GM18502 (cell line): ENCODE data around the gene FMNL2.

ENCODE experiments used
- ATAC-seq: cut with Tn5 transposase; IDR thresholded peaks from one replicate; pipeline ENCODE4 v1.9.1; 2021; ENCODE audit warnings: mild to moderate bottlenecking; ENCODE audit not compliant: unreplicated experiment, poor library complexity

Gene FMNL2

DNA sequence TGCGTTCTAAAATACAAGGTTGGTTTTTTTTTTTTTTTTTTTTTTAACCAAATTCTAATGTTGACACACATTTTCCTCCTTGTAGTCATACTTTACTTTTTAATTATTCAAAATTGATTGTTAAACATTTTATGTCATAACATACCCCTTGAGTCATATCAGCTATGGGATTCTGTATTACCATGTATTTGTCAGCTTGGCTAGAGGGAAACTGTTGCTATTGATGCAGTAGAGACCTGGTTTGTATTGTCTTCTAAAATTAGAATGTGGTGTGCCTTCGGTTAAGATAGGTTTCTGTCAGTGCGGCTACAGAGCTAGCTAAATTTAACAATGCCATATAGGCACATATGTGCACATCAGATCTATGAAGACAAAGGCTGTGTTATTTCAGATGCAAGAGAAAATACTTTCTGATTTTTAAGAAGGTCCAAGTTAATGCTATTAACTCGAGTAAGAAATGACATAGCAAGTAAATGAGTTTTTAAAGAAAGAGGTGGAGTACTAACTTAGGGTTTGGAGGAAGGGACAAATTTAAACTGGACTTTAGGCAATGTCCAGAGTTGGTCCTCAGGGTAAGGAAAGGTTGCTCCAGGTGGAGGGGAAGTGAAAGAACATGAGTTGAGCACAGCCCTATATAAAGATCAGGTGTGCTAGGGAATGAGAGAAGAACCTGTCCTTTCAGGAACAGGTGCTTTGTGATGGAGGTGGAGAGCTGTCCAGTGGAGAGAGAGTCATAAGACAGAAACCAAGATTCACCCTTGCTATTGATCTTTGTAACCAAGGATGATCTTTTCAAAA, 230.0 kb downstream of the FMNL2 start:
- peak; percentile 88 for ATAC-seq

DNA sequence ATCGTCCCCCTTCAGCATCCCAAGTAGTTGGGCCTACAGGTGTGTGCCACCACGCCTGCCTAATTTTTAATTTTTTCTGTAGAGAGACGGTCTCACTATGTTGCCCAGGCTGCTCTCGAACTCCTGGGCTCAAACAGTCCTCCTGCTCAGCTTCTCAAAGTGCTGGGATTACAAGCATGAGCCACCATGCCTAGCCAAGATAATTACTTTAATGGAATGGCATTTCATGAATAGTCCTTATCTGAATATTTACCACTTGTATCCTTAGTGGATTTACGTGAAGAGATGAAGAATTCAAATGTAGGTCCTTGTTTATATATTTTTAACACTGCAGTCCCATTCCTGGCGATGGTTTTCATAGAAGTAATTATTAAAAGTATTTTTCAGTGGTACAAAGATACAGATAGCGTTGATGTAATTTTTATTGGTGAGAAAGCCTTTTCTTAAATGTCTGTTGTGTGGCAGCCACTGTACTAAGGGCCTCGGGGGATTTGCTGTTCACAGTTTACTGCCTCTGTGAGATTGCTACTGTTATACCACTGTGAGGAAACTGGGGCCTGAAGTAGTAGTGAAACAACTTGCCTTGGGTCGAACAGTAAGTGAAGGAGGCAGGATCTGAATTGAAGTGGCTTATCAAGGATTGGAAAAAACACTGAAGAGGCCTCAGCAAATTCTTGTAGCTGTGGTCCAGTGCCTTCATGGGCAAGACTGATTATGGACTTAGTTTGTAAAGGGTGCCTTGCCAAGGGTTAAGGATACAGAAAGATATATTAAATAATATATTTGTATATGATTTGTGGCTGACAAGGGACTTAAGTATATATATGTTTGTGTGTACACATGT, 231.1 kb downstream of the FMNL2 start:
- peak; percentile 78 for ATAC-seq

DNA sequence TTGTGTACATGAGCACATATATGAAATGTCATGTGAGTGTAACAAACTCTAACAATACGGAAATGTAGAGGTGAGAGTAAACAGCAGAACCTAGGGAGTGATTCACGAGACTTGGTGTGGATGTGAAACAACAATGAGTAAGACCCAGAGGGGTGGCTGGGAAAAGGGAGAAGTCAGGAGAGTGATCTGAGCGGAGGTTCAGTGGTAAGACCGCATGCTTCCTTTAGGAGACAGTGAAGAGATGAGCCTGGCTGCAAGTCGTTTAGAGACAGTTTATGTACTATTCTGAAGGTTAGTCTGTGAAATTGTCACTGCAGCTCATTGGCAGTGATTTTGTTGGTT, 231.7 kb downstream of the FMNL2 start:
- ATAC-seq, result peak; percentile 50

DNA sequence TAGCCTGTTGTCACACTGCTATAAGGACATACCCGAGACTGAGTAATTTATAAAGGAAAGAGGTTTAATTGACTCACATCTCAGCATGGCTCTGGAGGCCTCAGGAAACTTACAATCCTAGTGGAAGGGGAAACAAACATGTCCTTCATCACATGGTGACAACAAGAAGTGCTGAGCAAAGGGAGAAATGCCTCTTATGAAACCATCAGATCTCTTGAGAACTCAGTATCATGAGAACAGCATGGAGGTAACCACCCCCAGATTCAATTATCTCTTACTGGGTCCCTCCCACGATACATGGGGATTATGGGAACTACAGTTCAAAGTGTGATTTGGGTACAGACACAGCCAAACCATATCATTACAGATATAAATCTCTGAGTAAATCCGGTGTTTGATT, 233.6 kb downstream of the FMNL2 start:
- no peak for ATAC-seq

DNA sequence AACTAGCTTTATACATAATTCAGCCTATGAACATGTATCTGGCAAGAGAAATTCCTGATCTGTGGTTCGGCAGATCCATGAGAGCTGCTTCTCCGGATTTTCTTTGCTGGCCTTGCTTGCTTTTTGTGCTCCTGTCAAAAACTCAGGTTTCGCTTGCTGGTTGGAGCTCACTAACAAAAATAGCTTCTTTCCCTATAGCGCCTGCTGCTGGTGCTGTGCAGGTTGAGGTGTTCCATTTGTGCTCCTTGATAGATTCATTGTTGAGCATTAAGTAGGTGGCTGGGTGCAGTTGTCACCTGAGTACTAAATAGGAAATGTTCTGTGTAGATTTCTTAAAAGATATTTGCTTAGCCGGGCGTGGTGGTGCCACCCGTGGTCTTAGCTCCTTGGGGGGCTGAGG, 234.2 kb downstream of the FMNL2 start:
- no peak for ATAC-seq

DNA sequence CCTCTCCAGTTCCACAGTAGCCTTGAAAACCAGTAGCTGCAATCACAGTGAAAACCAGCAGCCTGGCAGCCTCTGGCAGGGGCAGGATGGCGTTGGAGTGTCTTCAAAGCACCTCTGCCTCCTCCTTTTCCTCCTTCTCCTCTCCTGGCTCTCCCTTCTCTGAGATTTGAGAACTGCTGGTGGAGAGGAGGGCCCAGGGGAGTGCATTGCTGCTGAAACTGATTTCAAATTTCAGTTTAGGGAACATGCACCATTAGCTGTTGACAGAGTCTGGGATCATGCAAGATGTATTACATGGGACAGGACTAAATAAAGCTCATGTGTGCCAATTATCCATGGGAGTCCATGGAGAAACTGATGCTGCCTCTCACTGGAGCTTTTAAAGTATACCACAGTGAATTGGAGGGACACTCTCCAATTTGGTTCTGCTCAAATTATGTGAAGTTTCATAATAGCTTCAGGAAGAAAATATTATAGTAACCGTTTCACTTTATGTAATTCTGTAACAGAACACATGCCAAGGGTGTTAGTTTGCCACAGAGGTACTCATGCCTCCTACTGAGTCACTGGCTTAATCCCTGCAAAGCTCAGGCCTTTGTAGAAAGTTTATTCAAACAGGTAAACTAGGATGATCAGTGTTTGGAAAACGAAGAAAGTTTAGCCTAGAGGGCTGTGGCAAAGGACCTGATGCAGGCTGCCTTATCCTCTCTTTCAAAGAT, 236.2 kb downstream of the FMNL2 start:
- no peak for ATAC-seq

DNA sequence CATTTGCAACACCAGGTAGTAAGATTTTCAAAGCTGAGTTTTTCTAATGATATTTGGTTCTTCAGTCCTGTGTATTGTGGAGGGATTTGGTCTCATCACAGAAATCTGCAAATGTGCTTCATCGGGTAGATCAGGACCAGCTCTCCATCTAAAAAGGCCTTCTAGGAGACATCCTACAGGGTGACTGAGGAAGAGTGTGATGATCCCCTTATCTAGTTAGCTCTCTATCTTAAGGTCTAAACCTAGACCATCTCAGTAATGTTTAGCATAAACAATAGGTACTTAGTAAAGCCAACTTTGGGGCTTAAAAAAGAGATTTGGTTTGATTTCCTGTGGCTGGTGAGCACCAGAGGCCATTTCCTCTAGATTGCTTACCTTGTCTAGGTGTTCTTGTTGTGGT, 237.1 kb downstream of the FMNL2 start:
- ATAC-seq, result no peak

DNA sequence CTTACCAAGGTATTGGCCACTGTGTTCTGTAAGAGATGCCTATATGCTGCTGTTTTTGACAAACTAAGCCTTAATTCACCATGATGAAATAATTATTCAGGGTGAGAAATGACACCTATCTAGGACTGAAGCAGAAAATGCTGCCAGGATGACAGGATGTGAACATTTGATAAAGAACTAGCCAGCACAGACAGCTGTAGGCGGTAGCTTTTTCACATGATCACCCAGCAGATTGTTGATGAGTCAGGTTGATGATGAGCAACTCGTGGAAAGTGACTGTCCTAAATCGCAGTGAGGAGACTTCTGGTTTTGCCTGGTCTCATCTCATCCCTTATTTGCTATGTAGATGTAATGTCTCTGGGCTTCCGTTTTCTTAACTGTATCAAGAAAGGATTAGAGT, 238.2 kb downstream of the FMNL2 start:
- peak; percentile 97 for ATAC-seq

DNA sequence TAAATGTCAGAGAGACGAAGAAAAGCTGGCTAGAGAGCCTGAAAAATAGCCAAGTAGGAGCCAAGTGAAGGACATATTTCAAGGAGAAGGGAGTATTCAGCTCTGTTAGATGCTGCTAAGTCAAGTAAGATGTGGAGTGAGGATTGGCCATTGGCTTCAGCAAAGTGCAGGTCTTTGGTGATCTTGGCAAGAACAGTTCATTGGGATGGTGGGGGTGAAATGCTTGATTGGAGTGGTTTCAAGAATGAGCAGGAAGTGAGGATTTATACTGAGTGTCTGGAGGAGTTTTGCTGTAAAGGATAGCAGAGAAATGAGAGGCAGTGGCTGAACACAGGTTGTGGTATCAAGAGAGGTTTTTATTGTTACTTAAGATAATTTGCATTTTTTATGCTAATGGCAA, 242.6 kb downstream of the FMNL2 start:
- no peak for ATAC-seq

DNA sequence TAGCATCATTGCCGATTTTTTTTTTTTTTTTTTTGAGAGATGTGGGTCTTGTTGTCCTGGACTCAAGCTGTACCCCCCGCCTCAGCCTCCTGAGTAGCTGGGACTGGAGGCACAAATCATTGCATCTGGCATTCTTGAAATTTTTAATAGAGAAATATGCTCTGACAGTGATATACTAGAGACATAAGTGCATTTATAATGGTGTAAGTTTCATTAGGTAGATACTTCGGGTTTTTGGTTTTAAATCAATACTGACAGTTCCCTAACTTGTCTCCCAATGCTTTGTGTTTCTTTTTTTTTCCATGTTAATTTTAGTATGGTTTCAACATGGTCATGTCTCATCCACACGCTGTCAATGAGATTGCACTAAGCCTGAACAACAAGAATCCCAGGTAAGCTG, 243.6 kb downstream of the FMNL2 start:
- ATAC-seq, result no peak

DNA sequence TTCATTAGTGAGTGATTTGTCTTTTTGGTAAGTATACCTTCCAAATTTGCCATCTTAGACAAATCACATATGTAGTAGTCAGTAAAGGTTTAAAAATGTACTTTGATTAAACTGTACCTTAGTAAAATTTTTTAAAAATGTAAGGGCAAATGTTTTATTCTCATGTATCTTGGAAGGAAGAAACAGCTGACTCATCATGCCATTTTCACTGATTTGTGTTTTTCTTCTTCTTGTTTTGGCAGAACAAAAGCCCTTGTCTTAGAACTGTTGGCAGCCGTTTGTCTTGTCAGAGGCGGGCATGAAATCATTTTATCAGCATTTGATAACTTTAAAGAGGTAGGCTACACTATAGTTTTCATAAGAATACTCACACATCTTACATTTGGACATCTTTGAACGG, 245.7 kb downstream of the FMNL2 start:
- no peak for ATAC-seq

DNA sequence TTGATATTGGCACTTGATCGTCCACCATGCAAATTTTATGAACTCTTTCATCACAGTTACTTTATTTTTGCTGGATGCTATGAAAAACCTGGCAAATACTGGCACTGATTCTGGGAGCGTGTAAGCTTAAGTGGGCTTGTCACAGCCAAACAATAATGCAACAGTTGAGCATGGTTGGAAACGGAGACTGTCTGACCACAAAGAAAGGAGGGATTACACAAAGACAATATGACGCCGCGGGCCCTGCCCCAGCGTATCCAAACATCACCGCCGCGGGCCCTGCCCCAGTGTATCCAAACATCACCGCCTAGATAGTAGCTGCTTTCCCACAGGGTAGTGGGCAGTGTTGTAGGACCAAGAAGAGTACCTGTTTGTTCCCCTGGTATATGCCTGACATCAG, 246.4 kb downstream of the FMNL2 start:
- ATAC-seq, result no peak

DNA sequence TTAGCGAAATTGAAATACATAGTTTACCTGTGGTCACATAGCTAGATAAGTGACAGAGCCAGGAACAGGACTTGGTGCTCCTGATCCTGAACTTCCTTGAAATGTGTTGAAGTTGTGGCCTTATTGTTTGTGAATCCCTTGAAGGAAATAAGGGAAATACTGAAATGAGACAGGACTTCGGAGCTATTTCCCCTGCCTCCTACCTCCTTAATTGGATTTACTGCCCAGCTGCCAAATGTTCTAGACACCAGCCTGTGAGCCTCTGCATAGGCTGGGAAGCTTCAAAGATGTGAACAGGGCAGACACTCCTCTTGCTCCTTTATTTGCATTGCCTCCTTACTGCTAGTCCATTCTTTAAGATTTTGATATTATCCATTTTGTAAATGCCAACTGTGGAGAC, 247.1 kb downstream of the FMNL2 start:
- ATAC-seq, result no peak

DNA sequence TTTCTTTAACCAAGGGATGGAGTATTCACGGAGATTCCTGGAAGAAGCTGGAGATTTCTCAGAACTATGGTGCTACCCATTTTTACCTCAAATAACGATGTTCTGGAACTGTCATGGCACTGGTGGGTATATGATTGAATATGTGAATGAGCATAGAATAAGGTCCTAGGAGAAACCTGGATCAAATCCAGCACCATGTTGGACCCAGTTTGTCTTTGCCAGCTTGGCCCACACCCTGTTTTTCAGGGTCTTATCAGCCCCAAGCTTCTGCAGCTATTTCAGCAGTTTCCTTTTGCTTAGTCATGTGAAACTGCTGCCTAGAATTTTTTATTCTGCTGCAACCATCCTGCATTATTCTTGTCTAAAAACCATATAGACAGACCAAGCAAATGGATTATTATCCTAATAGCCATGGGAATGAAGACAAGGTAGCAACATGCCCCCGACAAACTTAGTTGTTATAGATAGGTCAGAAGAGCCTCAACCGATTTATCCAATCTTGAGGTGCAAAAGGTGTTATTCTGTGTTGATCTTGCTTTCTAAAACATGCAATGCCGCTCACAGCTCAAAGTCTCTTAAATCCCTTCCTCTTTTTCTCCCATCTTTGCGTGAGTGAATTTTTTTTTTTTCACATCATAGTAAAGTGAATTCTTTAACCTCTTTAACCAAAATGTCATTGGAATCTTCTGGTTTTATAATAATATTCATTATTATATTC, 248.7 kb downstream of the FMNL2 start:
- ATAC-seq, result no peak

DNA sequence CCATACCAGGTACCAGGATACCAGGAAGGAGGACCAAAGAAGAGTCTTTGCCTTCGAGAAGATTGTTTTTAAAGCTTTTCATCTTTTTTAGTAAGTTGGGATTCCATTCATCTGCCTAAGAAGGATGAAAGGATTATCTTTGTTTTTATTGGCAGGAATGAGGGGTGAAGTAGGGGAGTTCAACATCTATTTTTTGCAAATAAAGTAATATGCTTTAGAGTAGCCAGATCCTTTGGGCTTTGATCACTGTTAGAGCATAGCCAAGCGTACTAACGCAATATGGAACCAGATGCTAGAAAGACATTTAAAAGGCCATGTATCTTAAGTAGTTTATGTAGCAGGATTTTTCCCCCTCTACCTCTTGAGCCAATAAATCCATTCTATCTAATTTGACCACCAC, 249.3 kb downstream of the FMNL2 start:
- ATAC-seq, result no peak

DNA sequence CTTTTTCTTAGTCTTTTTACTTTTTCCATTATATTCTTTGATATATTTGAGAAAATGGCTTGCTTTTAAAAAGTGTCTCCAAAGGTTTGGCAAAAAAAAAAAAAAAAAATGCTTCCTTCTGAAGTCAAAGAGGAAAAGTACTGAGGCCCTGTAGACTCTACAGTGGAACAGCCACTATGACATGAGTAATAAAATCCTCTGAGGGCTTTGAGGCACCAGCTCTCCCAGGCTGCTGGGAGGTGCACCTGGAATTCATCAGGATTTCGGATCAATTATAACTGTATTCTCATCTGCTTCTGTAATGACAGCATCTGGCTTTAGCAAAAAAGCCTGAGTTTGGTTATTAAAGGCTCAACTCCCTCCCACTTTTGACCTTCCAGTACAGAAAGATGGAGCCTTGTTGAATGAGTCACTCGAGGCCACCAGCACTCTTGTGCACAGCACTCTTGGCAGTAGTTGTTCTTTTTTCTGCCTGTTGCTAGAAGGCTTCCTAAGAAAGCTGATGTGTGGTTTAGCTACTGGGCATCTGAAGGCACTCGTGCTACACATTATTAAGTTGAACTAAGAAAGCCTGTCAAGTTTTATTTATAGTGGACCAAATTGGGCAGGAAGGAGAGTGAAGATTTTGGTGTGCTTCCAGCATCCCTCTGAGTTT, 251.0 kb downstream of the FMNL2 start:
- no peak for ATAC-seq

DNA sequence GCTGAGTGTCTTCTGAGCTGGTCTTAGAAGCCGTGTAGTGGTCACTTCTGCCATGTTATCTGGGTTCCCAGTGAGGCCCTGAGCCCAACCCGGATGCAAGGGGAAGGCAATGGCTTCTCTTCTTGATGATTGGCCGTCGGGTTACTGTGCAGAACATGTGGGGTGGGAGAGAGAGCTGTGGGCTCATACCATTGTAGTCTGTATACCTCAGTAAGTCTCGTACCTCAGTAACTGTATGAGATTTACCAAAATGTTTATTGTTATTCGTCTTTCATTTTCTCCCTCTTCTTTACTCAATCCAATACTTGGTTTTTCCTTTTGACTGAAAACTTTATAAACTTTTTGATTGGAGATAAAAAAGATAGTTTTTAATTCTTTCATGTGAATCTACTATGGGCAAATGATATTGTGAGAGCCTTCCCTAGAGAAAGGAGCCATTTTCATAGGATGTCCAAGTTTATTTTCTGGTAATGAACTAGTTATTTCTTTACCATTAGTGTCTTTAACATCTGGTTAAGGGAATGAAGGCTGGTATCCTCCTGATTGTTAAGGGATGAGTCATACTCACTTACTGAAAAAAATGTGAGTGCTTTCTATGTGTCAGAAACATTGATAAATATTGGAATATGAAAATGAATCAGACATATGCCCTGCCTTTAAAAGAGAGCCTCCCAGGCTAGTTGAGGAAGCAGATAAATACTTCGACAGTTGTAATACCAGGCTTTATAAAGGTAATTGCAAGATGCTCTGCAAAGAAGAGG, 252.4 kb downstream of the FMNL2 start:
- ATAC-seq, result no peak

DNA sequence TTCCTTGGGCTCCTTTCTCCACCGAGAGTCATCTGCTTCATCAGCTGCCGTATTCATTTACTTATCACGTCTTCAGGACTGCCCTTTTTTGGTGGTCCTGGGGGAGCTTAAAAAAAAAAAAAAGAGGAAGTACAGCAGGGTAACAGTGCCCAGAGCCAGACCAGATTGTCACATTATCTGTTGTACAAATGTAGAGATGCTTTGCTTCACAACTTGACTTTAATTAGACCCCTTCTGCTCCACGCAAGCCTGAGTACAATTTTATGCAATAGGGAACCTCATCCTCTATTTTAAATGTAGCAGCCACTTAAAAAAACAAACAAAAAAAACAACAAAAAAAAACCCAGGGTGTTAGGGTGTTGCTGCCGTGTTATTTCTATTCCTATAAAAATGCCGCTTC, 254.0 kb downstream of the FMNL2 start:
- ATAC-seq, result no peak

DNA sequence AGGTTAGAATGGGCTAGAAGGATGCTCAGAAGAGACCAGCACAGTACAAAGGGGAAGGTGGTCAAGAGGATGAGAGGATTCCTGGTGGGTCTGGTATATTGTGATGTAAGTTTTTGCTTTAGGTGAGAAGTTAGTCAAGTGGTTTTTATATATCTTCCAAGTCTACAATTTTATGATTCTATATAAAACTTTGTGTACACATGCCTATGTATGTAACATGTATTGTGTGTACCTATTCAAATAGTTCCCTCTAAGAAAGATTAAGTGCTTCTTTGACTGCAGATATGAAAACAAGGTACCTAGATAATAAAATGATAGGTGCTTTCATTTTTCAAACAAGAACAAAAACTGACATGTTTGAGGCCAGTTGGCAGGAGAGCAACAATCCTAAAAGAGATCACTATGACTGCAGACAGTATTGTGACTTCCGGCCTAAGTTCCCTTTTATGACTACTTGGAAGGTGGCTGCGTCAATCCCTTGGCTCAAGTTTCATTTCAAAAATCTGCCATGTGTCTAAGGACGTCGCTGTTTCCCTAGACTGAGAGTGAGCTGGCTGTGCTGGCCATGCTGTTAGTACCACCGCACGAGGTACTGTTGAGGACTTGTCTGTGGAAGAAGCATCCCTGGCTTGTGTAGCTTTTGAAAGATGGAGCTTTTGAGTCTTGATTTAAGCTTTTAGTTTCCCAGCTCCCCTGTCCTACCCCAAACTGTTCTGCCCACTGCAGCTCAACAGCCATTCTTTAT, 259.2 kb downstream of the FMNL2 start:
- peak; percentile 89 for ATAC-seq
